Natural killer cell (primary cell): ENCODE measurements around the gene FBXO28. TPM values are rescaled to one million over a fixed set of nuclear protein-coding genes. Genes with fewer than 3 reads are reported as not detected.

ENCODE experiments used
- ATAC-seq, 3 donors: fragments of 150-1000 bp in 2 of 3; fragments of 200-7000 bp in 1 of 3; cut with Tn5 transposase; 1 replicate in 1 of 3; 2 replicates in 2 of 3; pipeline ENCODE4 v1.10.0; 2021; ENCODE audit warnings: mild to moderate bottlenecking in 2 of 3, moderate library complexity in 2 of 3
- DNase-seq, 2 donors: peaks; one replicate each; pipeline versions ENCODE4 v3.0.0 to v3.0.0-alpha.2; 2013 to 2021; ENCODE audit warnings: mixed read lengths in 1 of 2
- H3K27ac ChIP-seq: one replicate; pipeline ENCODE4 v1.5.1; 2013; ENCODE audit warnings: mild to moderate bottlenecking, low read length
- H3K27me3 ChIP-seq: one replicate; pipeline ENCODE4 v1.6.1; 2013; ENCODE audit warnings: low read length; ENCODE audit not compliant: control insufficient read depth, insufficient read depth
- H3K36me3 ChIP-seq: one replicate; pipeline ENCODE4 v1.6.1; 2013; ENCODE audit warnings: low read length; ENCODE audit not compliant: control insufficient read depth, insufficient read depth
- H3K4me1 ChIP-seq: one replicate; pipeline ENCODE4 v1.6.1; 2013; ENCODE audit warnings: low read length; ENCODE audit not compliant: control insufficient read depth, insufficient read depth
- H3K4me3 ChIP-seq: one replicate; pipeline ENCODE4 v1.5.1; 2013; ENCODE audit warnings: low read length
- H3K9me3 ChIP-seq: one replicate; pipeline ENCODE4 v1.6.1; 2013; ENCODE audit warnings: low read length; ENCODE audit not compliant: control insufficient read depth, insufficient read depth
- H3K27ac Mint-ChIP-seq, 2 donors: one replicate each; pipeline ENCODE4 v1.8.0; 2022; ENCODE audit warnings: mild to moderate bottlenecking in 2 of 2, mixed read lengths in 2 of 2, moderate library complexity in 1 of 2
- H3K27me3 Mint-ChIP-seq, 2 donors: one replicate each; pipeline ENCODE4 v1.8.0; 2022; ENCODE audit warnings: low read depth in 2 of 2, mixed read lengths in 2 of 2
- H3K36me3 Mint-ChIP-seq: one replicate; pipeline ENCODE4 v1.8.0; 2022; ENCODE audit warnings: mixed read lengths
- H3K4me1 Mint-ChIP-seq, 2 donors: one replicate each; pipeline ENCODE4 v1.8.0; 2022; ENCODE audit warnings: mixed read lengths in 2 of 2
- H3K4me3 Mint-ChIP-seq: one replicate; pipeline ENCODE4 v1.8.0; 2022; ENCODE audit warnings: mild to moderate bottlenecking, moderate library complexity, mixed read lengths
- H3K9me3 Mint-ChIP-seq, 2 donors: one replicate each; pipeline ENCODE4 v1.8.0; 2022; ENCODE audit warnings: mixed read lengths in 2 of 2
- WGBS: methylation state at CpG from one replicate; pipeline ENCODE4 v1.1.7; 2013; ENCODE audit warnings: missing lambda C conversion rate; ENCODE audit not compliant: insufficient coverage; 5-methylcytosine and 5-hydroxymethylcytosine counted together
- intact Hi-C: fragments of 100-400 bp; cut with micrococcal nuclease; formaldehyde crosslinking; loops from one replicate; pipeline ENCODE4 v1.14.2; 2022
- total RNA-seq, 4 donors: library from RNA; stranded (reverse); fragments of 120-200 nt in 1 of 4; gene quantifications; one replicate each; pipeline versions ENCODE4 v1.2.3 to v1.2.4, GENCODE V29; 2013 to 2022
- TF ChIP-seq, protein P1 (sequence below): fragments of 200-600 bp; IDR thresholded peaks from one replicate; pipeline ENCODE4 v1.8.0; 2022; ENCODE audit warnings: antibody characterized with exemption

FBXO28 gene
- total RNA-seq, 3 donors from 2014 or later (not counting 1 experiment from before 2014, with no cell fraction given) = 26.2 to 28.4 (median 28.1) TPM

DNA sequence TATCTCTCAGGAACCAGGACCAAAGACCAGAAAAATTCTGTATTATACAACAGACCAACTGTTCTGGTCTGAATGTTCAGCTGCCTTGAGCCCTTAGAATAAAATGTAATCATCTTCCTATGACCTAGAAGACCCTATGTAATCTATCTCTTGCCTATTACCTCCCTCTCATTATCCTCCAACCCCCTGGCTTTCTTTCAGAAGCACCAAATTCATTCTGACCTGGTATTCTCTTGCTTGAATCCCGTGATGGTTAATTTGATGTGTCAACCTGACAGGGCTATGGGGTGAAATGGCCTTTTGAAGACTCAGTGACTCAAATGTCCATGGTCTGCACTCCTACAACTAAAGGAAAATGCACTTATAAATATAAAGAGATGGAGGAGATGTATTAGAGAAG lies 21.8 kb upstream of the FBXO28 start:
- H3K27me3 ChIP-seq = no peaks in the 10 kb centered on the region
- ATAC-seq (no peak), DNase-seq (no peak)
- no peaks in the 10 kb centered on the region for H3K4me1 Mint-ChIP-seq
- intact Hi-C loops = no loop called here
- no peaks in the 10 kb centered on the region for H3K36me3 Mint-ChIP-seq
- no peaks in the 10 kb centered on the region for H3K4me1 ChIP-seq
- no peaks in the 10 kb centered on the region for H3K9me3 ChIP-seq
- no peaks in the 10 kb centered on the region for H3K9me3 Mint-ChIP-seq
- 83% methylated on average over 1 of the region's 1 CpG for WGBS
- H3K27me3 Mint-ChIP-seq = peaks cover 29 to 37% of the 10 kb centered on the region in 2 donors
- no peak overlapping the region for H3K4me3 ChIP-seq
- no peak overlapping the region for H3K27ac ChIP-seq
- TF ChIP-seq, protein P1, sequence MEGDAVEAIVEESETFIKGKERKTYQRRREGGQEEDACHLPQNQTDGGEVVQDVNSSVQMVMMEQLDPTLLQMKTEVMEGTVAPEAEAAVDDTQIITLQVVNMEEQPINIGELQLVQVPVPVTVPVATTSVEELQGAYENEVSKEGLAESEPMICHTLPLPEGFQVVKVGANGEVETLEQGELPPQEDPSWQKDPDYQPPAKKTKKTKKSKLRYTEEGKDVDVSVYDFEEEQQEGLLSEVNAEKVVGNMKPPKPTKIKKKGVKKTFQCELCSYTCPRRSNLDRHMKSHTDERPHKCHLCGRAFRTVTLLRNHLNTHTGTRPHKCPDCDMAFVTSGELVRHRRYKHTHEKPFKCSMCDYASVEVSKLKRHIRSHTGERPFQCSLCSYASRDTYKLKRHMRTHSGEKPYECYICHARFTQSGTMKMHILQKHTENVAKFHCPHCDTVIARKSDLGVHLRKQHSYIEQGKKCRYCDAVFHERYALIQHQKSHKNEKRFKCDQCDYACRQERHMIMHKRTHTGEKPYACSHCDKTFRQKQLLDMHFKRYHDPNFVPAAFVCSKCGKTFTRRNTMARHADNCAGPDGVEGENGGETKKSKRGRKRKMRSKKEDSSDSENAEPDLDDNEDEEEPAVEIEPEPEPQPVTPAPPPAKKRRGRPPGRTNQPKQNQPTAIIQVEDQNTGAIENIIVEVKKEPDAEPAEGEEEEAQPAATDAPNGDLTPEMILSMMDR = no peak
- no peak overlapping the region for H3K4me3 Mint-ChIP-seq
- H3K27ac Mint-ChIP-seq = no peak overlapping the region
- no peaks in the 10 kb centered on the region for H3K36me3 ChIP-seq

DNA sequence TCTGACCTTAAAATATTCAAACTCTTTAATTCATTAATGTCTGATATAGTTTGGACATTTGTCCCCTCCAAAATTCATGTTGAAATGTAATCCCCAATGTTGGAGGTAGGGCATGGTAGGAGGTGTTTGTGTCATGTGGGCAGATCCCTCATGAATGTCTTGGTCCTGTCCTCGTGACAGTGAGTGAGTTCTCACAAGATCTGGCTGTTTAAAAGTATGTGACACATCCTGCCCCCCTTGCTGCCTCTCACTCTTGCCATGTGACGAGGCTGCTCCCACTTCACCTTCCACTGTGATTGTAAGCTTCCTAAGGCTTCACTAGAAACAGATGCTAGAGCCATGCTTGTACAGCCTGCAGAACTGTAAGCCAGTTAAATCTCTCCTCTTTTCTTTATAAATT lies 21.3 kb upstream of the FBXO28 start:
- WGBS = 76% methylated on average over 2 of the region's 2 CpGs
- TF ChIP-seq, protein P1 = no peak
- DNase-seq (no peak), ATAC-seq (no peak)
- Histone ChIP-seq H3K4me1 (no peaks in the 10 kb centered on the region), H3K36me3 (no peaks in the 10 kb centered on the region), H3K9me3 (no peaks in the 10 kb centered on the region), H3K27me3 (no peaks in the 10 kb centered on the region), H3K4me3 (no peak overlapping the region), H3K27ac (no peak overlapping the region)
- no peaks in the 10 kb centered on the region for H3K9me3 Mint-ChIP-seq
- H3K36me3 Mint-ChIP-seq = no peaks in the 10 kb centered on the region
- peaks cover 26 to 37% of the 10 kb centered on the region in 2 donors for H3K27me3 Mint-ChIP-seq
- intact Hi-C loops = no loop called here
- H3K27ac Mint-ChIP-seq = no peak overlapping the region
- H3K4me1 Mint-ChIP-seq = no peaks in the 10 kb centered on the region
- no peak overlapping the region for H3K4me3 Mint-ChIP-seq

DNA sequence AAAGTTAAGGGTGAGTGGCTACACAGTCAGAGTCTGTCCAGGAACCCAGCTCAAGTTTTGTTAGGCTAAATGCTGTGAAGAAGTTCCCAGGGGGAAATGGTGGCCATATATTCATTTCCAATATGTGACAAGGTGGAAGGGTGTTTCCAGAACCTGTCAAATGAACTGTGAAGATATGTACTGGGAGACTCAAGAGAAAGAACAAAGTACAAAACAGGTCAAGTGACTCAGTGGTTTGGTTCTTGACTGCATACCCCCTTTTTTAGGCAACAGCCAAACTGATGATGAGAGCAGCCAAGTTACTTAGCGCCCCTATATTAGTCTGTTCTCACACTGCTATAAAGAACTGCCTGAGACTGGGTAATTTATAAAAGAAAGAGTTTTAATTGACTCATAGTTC lies 18.6 kb upstream of the FBXO28 start:
- Mint-ChIP-seq H3K4me3 (no peak overlapping the region), H3K27ac (no peak overlapping the region), H3K9me3 (no peaks in the 10 kb centered on the region), H3K36me3 (no peaks in the 10 kb centered on the region), H3K27me3 (peaks cover 20 to 23% of the 10 kb centered on the region in 2 donors), H3K4me1 (no peaks in the 10 kb centered on the region)
- H3K27ac ChIP-seq = no peak overlapping the region
- H3K9me3 ChIP-seq = no peaks in the 10 kb centered on the region
- H3K4me1 ChIP-seq = no peaks in the 10 kb centered on the region
- ATAC-seq (no peak), DNase-seq (no peak)
- no CpG with 5 or more reads among the region's 1 CpG for WGBS
- intact Hi-C loops = no loop called here
- TF ChIP-seq, protein P1 = no peak
- no peak overlapping the region for H3K4me3 ChIP-seq
- no peaks in the 10 kb centered on the region for H3K27me3 ChIP-seq
- H3K36me3 ChIP-seq = no peaks in the 10 kb centered on the region

DNA sequence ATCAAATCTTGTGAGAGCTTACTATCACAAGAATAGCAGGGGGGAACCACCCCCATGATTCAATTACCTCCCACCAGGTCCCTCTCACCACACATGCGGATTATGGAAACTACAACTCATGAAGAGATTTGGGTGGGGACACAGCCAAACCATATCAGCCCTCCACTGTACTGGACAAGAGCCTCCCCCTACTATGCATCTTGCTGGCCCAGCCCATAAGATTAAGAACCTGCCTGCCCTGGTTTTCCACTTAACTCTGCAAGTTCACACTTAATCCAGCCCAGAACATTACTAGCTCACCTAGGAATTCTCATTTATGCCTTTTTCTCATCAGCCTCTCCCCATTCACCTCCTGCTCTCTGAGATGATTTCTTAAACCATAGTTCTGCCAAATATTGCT lies 18.0 kb upstream of the FBXO28 start:
- H3K4me3 ChIP-seq = no peak overlapping the region
- no peaks in the 10 kb centered on the region for H3K27me3 ChIP-seq
- WGBS = 94% methylated on average over 1 of the region's 1 CpG
- peaks cover 20 to 21% of the 10 kb centered on the region in 2 donors for H3K27me3 Mint-ChIP-seq
- H3K36me3 ChIP-seq = no peaks in the 10 kb centered on the region
- no peak overlapping the region for H3K27ac Mint-ChIP-seq
- no peaks in the 10 kb centered on the region for H3K36me3 Mint-ChIP-seq
- H3K4me1 Mint-ChIP-seq = no peaks in the 10 kb centered on the region
- ATAC-seq (no peak), DNase-seq (no peak)
- H3K4me1 ChIP-seq = no peaks in the 10 kb centered on the region
- intact Hi-C loops = no loop called here
- TF ChIP-seq, protein P1 = no peak
- H3K4me3 Mint-ChIP-seq = no peak overlapping the region
- no peaks in the 10 kb centered on the region for H3K9me3 ChIP-seq
- H3K27ac ChIP-seq = no peak overlapping the region
- H3K9me3 Mint-ChIP-seq = no peaks in the 10 kb centered on the region
